GM18909 (cell line): Measurements from ENCODE around the gene LRP11.
"Not testable (repeated sequence)": the region's sequence is repeated elsewhere in the genome, so short reads cannot be mapped to it uniquely, and the experiment has no call there.

Source experiments
- ATAC-seq: cut with Tn5 transposase; IDR thresholded peaks from one replicate; pipeline ENCODE4 v1.9.1; 2021; ENCODE audit warnings: mild to moderate bottlenecking; ENCODE audit not compliant: unreplicated experiment, poor library complexity

LRP11 gene

GRCh38 chr6:149863698-149864577 lies at the start of gene LRP11:
Gene LRP11 (minus strand): TSS chr6:149864359. CDS start chr6:149864020, 339 bp downstream.
- peak; percentile 82 for ATAC-seq

GRCh38 chr6:149913540-149914240 lies 49.5 kb upstream of the LRP11 start:
- no peak for ATAC-seq

- ATAC-seq: no peak
Observed at GRCh38 chr6:149913085-149913484, 48.9 kb upstream of the LRP11 start.

GRCh38 chr6:149912680-149913079 lies 48.5 kb upstream of the LRP11 start:
- ATAC-seq: not testable (repeated sequence)

- no peak for ATAC-seq
Observed at GRCh38 chr6:149910721-149911151, 46.6 kb upstream of the LRP11 start.

GRCh38 chr6:149909701-149910470 lies 45.7 kb upstream of the LRP11 start:
- ATAC-seq: no peak

GRCh38 chr6:149908480-149908879 lies 44.3 kb upstream of the LRP11 start:
- ATAC-seq: not testable (repeated sequence)

GRCh38 chr6:149907317-149907716 lies 43.2 kb upstream of the LRP11 start:
- no peak for ATAC-seq

- no peak for ATAC-seq
Observed at GRCh38 chr6:149906405-149906804, 42.2 kb upstream of the LRP11 start.

- ATAC-seq: no peak
Observed at GRCh38 chr6:149905911-149906371, 41.8 kb upstream of the LRP11 start.

GRCh38 chr6:149905371-149905910 lies 41.3 kb upstream of the LRP11 start:
- no peak for ATAC-seq

- no peak for ATAC-seq
Observed at GRCh38 chr6:149904661-149905370, 40.7 kb upstream of the LRP11 start.

- ATAC-seq: no peak
Observed at GRCh38 chr6:149903938-149904611, 39.9 kb upstream of the LRP11 start.

GRCh38 chr6:149901444-149902140 lies 37.4 kb upstream of the LRP11 start:
- no peak for ATAC-seq

- no peak for ATAC-seq
Observed at GRCh38 chr6:149900620-149901443, 36.7 kb upstream of the LRP11 start.

GRCh38 chr6:149899926-149900619 lies 35.9 kb upstream of the LRP11 start:
- no peak for ATAC-seq

GRCh38 chr6:149899486-149899885 lies 35.3 kb upstream of the LRP11 start:
- no peak for ATAC-seq
